ENCODE measurements around the gene PPP2R2B.

The PPP2R2B gene

GRCh38 chr5:146704949-146705665 is 173.4 kb downstream of the PPP2R2B start:
- Histone ChIP-seq H3K4me3 (replicated peaks; ENCODE audit: insufficient read depth, low read length) (no peak overlapping the region), H3K27me3 (ENCODE audit: insufficient read depth, poor library complexity, severe bottlenecking) (peaks cover 3% of the 10 kb centered on the region), H3K27ac (replicated peaks) (no peak overlapping the region)
- no peak for DNase-seq (ENCODE audit: low read depth in 1 of 2, low spot score in 1 of 2)
- TF ChIP-seq, protein P1, sequence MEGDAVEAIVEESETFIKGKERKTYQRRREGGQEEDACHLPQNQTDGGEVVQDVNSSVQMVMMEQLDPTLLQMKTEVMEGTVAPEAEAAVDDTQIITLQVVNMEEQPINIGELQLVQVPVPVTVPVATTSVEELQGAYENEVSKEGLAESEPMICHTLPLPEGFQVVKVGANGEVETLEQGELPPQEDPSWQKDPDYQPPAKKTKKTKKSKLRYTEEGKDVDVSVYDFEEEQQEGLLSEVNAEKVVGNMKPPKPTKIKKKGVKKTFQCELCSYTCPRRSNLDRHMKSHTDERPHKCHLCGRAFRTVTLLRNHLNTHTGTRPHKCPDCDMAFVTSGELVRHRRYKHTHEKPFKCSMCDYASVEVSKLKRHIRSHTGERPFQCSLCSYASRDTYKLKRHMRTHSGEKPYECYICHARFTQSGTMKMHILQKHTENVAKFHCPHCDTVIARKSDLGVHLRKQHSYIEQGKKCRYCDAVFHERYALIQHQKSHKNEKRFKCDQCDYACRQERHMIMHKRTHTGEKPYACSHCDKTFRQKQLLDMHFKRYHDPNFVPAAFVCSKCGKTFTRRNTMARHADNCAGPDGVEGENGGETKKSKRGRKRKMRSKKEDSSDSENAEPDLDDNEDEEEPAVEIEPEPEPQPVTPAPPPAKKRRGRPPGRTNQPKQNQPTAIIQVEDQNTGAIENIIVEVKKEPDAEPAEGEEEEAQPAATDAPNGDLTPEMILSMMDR (IDR thresholded peaks at IDR 0.05; ENCODE audit: insufficient read depth, low read length) = no peak

DNA sequence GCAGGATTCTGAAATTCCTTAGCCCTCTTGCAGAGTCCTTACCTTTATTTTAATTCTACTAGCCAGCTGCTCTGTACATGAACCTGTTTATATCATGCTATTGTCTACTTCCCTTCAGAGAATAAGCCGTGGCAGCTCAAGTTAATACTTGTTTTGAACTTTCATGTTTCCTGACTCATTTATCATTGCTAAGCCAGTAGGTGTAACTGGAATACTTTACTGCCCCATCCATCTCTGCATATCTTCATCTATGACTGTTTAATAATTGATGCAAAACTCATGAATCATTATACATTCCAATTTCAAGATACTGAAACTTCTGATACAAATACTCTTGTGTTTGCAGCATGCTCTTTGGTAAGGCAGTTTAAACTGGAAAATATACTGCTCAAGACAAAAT is 174.7 kb downstream of the PPP2R2B start:
- H3K27me3 ChIP-seq (ENCODE audit: insufficient read depth, poor library complexity, severe bottlenecking) = peaks cover 3% of the 10 kb centered on the region
- no peak for DNase-seq (ENCODE audit: low read depth in 1 of 2, low spot score in 1 of 2)
- H3K4me3 ChIP-seq (replicated peaks; ENCODE audit: insufficient read depth, low read length) = no peak overlapping the region
- H3K27ac ChIP-seq (replicated peaks) = no peak overlapping the region
- TF ChIP-seq SPI1 (IDR thresholded peaks at IDR 0.05; ENCODE audit: borderline replicate concordance, low read depth) (no peak), GABPA (IDR thresholded peaks at IDR 0.05; ENCODE audit: low read depth) (no peak), POLR2AphosphoS5 (IDR thresholded peaks at IDR 0.05; ENCODE audit: low read depth) (no peak)
- TF ChIP-seq, protein P2, sequence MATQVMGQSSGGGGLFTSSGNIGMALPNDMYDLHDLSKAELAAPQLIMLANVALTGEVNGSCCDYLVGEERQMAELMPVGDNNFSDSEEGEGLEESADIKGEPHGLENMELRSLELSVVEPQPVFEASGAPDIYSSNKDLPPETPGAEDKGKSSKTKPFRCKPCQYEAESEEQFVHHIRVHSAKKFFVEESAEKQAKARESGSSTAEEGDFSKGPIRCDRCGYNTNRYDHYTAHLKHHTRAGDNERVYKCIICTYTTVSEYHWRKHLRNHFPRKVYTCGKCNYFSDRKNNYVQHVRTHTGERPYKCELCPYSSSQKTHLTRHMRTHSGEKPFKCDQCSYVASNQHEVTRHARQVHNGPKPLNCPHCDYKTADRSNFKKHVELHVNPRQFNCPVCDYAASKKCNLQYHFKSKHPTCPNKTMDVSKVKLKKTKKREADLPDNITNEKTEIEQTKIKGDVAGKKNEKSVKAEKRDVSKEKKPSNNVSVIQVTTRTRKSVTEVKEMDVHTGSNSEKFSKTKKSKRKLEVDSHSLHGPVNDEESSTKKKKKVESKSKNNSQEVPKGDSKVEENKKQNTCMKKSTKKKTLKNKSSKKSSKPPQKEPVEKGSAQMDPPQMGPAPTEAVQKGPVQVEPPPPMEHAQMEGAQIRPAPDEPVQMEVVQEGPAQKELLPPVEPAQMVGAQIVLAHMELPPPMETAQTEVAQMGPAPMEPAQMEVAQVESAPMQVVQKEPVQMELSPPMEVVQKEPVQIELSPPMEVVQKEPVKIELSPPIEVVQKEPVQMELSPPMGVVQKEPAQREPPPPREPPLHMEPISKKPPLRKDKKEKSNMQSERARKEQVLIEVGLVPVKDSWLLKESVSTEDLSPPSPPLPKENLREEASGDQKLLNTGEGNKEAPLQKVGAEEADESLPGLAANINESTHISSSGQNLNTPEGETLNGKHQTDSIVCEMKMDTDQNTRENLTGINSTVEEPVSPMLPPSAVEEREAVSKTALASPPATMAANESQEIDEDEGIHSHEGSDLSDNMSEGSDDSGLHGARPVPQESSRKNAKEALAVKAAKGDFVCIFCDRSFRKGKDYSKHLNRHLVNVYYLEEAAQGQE (IDR thresholded peaks at IDR 0.05; ENCODE audit: insufficient replicate concordance, low read depth) = no peak
- TF ChIP-seq, protein P1 (IDR thresholded peaks at IDR 0.05; ENCODE audit: insufficient read depth, low read length) = no peak

- H3K4me3 ChIP-seq (replicated peaks; ENCODE audit: insufficient read depth, low read length) = no peak overlapping the region
- no peak for DNase-seq (ENCODE audit: low read depth in 1 of 2, low spot score in 1 of 2)
- peaks cover 3% of the 10 kb centered on the region for H3K27me3 ChIP-seq (ENCODE audit: insufficient read depth, poor library complexity, severe bottlenecking)
- no peak for TF ChIP-seq SPI1 (IDR thresholded peaks at IDR 0.05; ENCODE audit: borderline replicate concordance, low read depth)
- no peak for TF ChIP-seq POLR2AphosphoS5 (IDR thresholded peaks at IDR 0.05; ENCODE audit: low read depth)
- TF ChIP-seq, protein P1 (IDR thresholded peaks at IDR 0.05; ENCODE audit: insufficient read depth, low read length) = no peak
- TF ChIP-seq GABPA (IDR thresholded peaks at IDR 0.05; ENCODE audit: low read depth) = no peak
- TF ChIP-seq, protein P2 (IDR thresholded peaks at IDR 0.05; ENCODE audit: insufficient replicate concordance, low read depth) = no peak
- no peak overlapping the region for H3K27ac ChIP-seq (replicated peaks)
Observed at GRCh38 chr5:146703499-146703898, 175.1 kb downstream of the PPP2R2B start.
